Neuronal stem cell (in vitro differentiated cells): ENCODE data around the gene LUZP2.

Source experiments
- DNase-seq: peaks from one replicate; pipeline ENCODE4 v3.0.0-alpha.2; 2013; ENCODE audit warnings: low spot score
- H2AFZ ChIP-seq: one replicate; pipeline ENCODE4 v1.6.1; 2013; ENCODE audit warnings: mild to moderate bottlenecking, low read length, inconsistent platforms
- H2AK5ac ChIP-seq: 2 replicates; pipeline ENCODE4 v1.6.1; 2013; ENCODE audit warnings: low read depth, mild to moderate bottlenecking, inconsistent platforms, low read length, moderate library complexity, mixed read lengths
- H2BK120ac ChIP-seq: 2 replicates; pipeline ENCODE4 v1.6.1; 2013; ENCODE audit warnings: low read depth, mild to moderate bottlenecking, inconsistent platforms, low read length, moderate library complexity, mixed read lengths
- H2BK12ac ChIP-seq: one replicate; pipeline ENCODE4 v1.6.1; 2013; ENCODE audit warnings: low read length, inconsistent platforms
- H2BK15ac ChIP-seq: 2 replicates; pipeline ENCODE4 v1.6.1; 2013; ENCODE audit warnings: mild to moderate bottlenecking, low read length, inconsistent platforms, mixed read lengths
- H2BK5ac ChIP-seq: one replicate; pipeline ENCODE4 v1.6.1; 2013; ENCODE audit warnings: inconsistent platforms, mild to moderate bottlenecking, low read length, moderate library complexity
- H3K14ac ChIP-seq: one replicate; pipeline ENCODE4 v1.6.1; 2013; ENCODE audit warnings: low read length, inconsistent platforms
- H3K18ac ChIP-seq: 2 replicates; pipeline ENCODE4 v1.6.1; 2013; ENCODE audit warnings: low read length, inconsistent platforms
- H3K23ac ChIP-seq: 2 replicates; pipeline ENCODE4 v1.6.1; 2013; ENCODE audit warnings: low read depth, mild to moderate bottlenecking, mixed read lengths, low read length, inconsistent platforms; ENCODE audit not compliant: poor library complexity
- H3K27ac ChIP-seq: replicated peaks from 3 replicates; pipeline ENCODE4 v1.5.1; 2013; ENCODE audit warnings: low read length, inconsistent platforms
- H3K27me3 ChIP-seq, 3 experiments: 2 replicates each; pipeline ENCODE4 v1.6.1; 2013; ENCODE audit warnings: low read length in 3 of 3, mild to moderate bottlenecking in 2 of 3, inconsistent platforms in 1 of 3, low read depth in 1 of 3, mixed read lengths in 1 of 3, moderate library complexity in 1 of 3; ENCODE audit not compliant: control insufficient read depth in 3 of 3, insufficient read depth in 3 of 3
- H3K36me3 ChIP-seq, 2 donors: replicated peaks in 1 of 2; 2 replicates each; pipeline ENCODE4 v1.6.1; 2013; ENCODE audit warnings: low read length in 2 of 2; ENCODE audit not compliant: control insufficient read depth in 2 of 2, insufficient read depth in 2 of 2
- H3K4ac ChIP-seq: 2 replicates; pipeline ENCODE4 v1.6.1; 2013; ENCODE audit warnings: inconsistent platforms, mild to moderate bottlenecking, low read length, moderate library complexity
- H3K4me1 ChIP-seq, 2 donors: 1 replicate in 1 of 2; 2 replicates in 1 of 2; pipeline ENCODE4 v1.6.1; 2013; ENCODE audit warnings: low read length in 2 of 2, low read depth in 1 of 2; ENCODE audit not compliant: control insufficient read depth in 2 of 2, insufficient read depth in 1 of 2
- H3K4me2 ChIP-seq: one replicate; pipeline ENCODE4 v1.6.1; 2013; ENCODE audit warnings: mild to moderate bottlenecking, low read length, inconsistent platforms; ENCODE audit not compliant: insufficient read depth, poor library complexity, severe bottlenecking
- H3K4me3 ChIP-seq, 2 donors: 2 replicates each; pipeline ENCODE4 v1.5.1; 2013; ENCODE audit warnings: low read length in 2 of 2, mild to moderate bottlenecking in 2 of 2, inconsistent platforms in 1 of 2, moderate library complexity in 1 of 2
- H3K79me1 ChIP-seq: one replicate; pipeline ENCODE4 v1.6.1; 2013; ENCODE audit warnings: low read depth, mild to moderate bottlenecking, inconsistent platforms, low read length, moderate library complexity
- H3K9ac ChIP-seq: one replicate; pipeline ENCODE4 v1.6.1; 2013; ENCODE audit warnings: mild to moderate bottlenecking, low read depth, low read length, inconsistent platforms; ENCODE audit not compliant: poor library complexity
- H3K9me3 ChIP-seq, 2 donors: replicated peaks in 1 of 2; 2 replicates each; pipeline versions ENCODE3 to v1.6.1; 2013; ENCODE audit warnings: low read length in 2 of 2, mild to moderate bottlenecking in 2 of 2, inconsistent platforms in 1 of 2, low read depth in 1 of 2, mixed read lengths in 1 of 2, moderate library complexity in 1 of 2; ENCODE audit not compliant: control insufficient read depth in 2 of 2, insufficient read depth in 1 of 2
- H4K8ac ChIP-seq: one replicate; pipeline ENCODE4 v1.6.1; 2013; ENCODE audit warnings: low read depth, mild to moderate bottlenecking, inconsistent platforms, low read length, moderate library complexity
- H4K91ac ChIP-seq: one replicate; pipeline ENCODE4 v1.6.1; 2013; ENCODE audit warnings: low read length, low read depth, mild to moderate bottlenecking, inconsistent platforms; ENCODE audit not compliant: poor library complexity
- WGBS, 2 donors: extraction: QIAGEN DNeasy Blood & Tissue Kit; methylation state at CpG; one replicate each; pipeline ENCODE4 v1.1.7; 2013; ENCODE audit warnings: missing lambda C conversion rate in 2 of 2, mixed read lengths in 1 of 2; ENCODE audit not compliant: insufficient read length in 2 of 2, insufficient replicate concordance in 1 of 2; ENCODE audit errors: extremely low coverage in 2 of 2; 5-methylcytosine and 5-hydroxymethylcytosine counted together

LUZP2 gene

DNA sequence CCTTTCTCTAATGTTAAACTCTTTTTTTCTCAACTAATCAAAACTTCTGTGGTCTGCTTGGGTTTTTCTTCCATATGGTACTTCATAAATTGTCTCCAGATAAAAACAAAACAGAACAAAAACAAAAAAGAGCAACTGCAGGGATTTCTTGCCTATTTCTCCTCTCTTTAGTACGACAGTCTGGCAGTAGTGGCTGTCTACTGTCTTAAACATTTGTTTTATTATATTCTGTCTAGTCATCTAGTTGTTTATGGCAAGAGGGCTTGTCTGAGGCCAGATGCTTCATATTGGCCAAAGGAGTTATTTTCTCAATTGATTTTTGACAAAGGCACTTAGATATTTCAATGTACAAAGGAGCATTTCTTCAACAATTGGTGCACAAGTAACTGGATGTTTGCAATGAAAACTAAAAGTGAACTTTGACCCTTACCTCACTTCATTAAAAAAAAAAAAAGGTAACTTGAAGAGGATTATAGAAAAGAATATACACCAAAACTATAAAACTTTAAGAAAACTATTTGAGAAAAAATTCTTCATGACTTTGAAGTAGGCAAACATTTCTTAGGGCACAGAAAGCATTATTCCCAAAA, 404.2 kb downstream of the LUZP2 start:
- no peak overlapping the region for H3K4me2 ChIP-seq
- H3K23ac ChIP-seq = no peak overlapping the region
- no peak overlapping the region for H3K27ac ChIP-seq
- no peak overlapping the region for H3K9ac ChIP-seq
- H3K36me3 ChIP-seq = no peaks in the 10 kb centered on the region
- no peaks in the 10 kb centered on the region for H3K9me3 ChIP-seq
- H3K4me3 ChIP-seq = no peak overlapping the region
- H2BK120ac ChIP-seq = no peak overlapping the region
- H3K4me1 ChIP-seq = no peaks in the 10 kb centered on the region
- no peak overlapping the region for H3K18ac ChIP-seq
- WGBS, 2 donors = no CpG with 5 or more reads among the region's 1 CpG
- H3K4ac ChIP-seq = no peak overlapping the region
- H4K8ac ChIP-seq = no peak overlapping the region
- no peak overlapping the region for H2BK15ac ChIP-seq
- DNase-seq = no peak
- H3K27me3 ChIP-seq = no peaks in the 10 kb centered on the region
- H2AK5ac ChIP-seq = no peak overlapping the region
- no peak overlapping the region for H3K14ac ChIP-seq
- no peak overlapping the region for H2AFZ ChIP-seq
- H2BK5ac ChIP-seq = no peak overlapping the region
- H3K79me1 ChIP-seq = no peaks in the 10 kb centered on the region
- no peak overlapping the region for H2BK12ac ChIP-seq
- no peak overlapping the region for H4K91ac ChIP-seq

DNA sequence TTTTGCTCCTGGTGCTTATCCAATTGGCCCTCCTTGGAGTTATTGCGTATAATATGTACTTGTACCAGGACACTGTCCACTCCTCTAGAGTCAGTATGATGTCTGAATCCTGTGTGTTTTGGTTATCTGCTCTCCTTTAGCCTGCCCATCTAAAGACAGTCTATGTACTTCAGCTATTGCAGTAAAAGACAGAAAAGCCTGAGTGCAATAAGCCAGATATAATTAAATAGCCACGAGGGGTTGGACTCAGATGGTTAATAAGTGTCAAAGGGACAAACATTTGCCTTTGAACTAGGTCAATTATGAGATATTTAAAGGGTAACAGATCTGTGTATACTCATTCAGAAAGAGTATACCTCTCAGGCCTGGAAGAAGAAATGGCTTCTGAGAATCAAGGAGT, 406.7 kb downstream of the LUZP2 start:
- Histone ChIP-seq H3K4me3 (no peak overlapping the region), H3K18ac (no peak overlapping the region), H2BK12ac (no peak overlapping the region), H3K79me1 (no peaks in the 10 kb centered on the region), H3K27me3 (no peaks in the 10 kb centered on the region), H3K36me3 (no peaks in the 10 kb centered on the region), H3K9ac (no peak overlapping the region), H2BK5ac (no peak overlapping the region), H3K27ac (no peak overlapping the region), H3K4me2 (no peak overlapping the region), H2AK5ac (no peak overlapping the region), H4K91ac (no peak overlapping the region), H2BK120ac (no peak overlapping the region), H3K14ac (no peak overlapping the region), H2AFZ (no peak overlapping the region), H4K8ac (no peak overlapping the region), H3K4ac (no peak overlapping the region), H3K9me3 (no peaks in the 10 kb centered on the region), H3K23ac (no peak overlapping the region), H3K4me1 (no peaks in the 10 kb centered on the region), H2BK15ac (no peak overlapping the region)
- DNase-seq = no peak
- no CpG with 5 or more reads among the region's 2 CpGs for WGBS, 2 donors

DNA sequence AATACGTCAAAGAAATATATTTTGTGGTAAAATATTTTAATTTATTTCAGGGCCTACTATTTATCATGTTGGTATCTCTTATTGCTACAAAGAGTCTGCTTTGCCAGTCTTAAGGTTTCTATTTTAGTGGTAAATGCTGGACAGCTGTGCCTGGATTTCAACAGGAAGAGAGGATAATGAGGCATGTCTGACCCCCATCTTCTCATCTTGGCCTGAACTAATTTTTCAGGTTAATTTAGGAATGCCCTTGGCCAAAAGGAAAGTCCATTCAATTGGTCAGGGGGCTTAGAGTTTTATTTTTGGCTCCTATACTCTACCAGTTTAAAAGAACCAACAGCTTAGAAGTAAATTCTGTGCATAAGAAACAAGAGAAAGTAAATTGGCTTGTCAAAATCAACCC, 428.2 kb downstream of the LUZP2 start:
- WGBS, 2 donors = no CpG with 5 or more reads among the region's 1 CpG
- H3K4me1 ChIP-seq = no peaks in the 10 kb centered on the region

DNA sequence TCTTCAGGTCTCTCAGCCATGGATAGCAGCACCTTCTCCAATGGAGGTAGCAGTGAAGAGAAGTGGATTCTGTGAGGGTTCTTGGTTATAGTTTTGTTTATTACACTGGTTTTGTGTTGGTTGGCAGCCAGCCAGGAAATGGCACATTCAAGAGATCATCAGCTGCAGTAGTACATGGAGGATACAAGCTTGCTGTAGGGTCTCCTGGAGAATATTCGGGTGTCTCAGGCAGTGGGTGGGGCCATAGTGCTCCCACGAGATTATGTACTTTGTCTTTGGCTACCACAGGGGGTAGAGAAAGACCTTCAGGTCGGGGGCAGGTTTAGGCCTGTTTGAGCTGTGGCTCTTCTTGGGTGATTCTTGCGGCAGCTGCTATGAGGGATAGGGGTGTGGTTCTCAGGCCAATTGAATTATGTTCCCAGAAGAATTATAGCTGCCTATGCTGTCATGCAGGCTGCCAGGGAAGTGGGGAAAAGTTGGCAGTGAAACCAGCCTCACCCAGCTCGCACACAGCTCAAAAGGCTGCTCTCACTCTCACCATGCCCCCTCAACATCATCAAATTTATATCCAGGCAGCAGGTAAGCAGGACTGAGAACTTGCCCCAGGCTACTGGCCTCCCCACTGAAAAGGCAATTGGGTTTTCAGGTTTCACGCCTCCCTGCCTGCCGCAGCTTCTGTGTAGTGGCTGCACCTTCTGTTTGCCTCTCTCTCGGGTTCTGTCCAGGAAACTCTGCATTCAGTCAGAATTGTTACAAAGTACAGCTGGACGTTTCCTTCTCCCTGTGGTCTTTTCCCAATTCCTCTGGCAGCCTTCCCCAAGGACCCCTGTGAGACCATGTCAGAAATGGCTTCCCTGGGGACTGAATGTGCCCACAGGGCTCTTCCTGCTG, 435.5 kb downstream of the LUZP2 start:
- Histone ChIP-seq H2AFZ (no peak overlapping the region), H2AK5ac (no peak overlapping the region), H3K27ac (no peak overlapping the region), H3K14ac (no peak overlapping the region), H4K91ac (no peak overlapping the region), H3K4me3 (no peak overlapping the region), H3K4ac (no peak overlapping the region), H2BK5ac (no peak overlapping the region), H2BK15ac (no peak overlapping the region), H3K18ac (no peak overlapping the region), H3K9ac (no peak overlapping the region), H3K79me1 (no peaks in the 10 kb centered on the region), H3K36me3 (no peaks in the 10 kb centered on the region), H2BK120ac (no peak overlapping the region), H3K9me3 (no peaks in the 10 kb centered on the region), H3K23ac (no peak overlapping the region), H3K4me1 (no peaks in the 10 kb centered on the region), H3K4me2 (no peak overlapping the region), H2BK12ac (no peak overlapping the region), H4K8ac (no peak overlapping the region), H3K27me3 (no peaks in the 10 kb centered on the region)
- no peak for DNase-seq
- no CpG with 5 or more reads among the region's 9 CpGs for WGBS, 2 donors

More for the DNA sequence above, 428.2 kb downstream of the LUZP2 start:
- DNase-seq = no peak
- H3K9me3 ChIP-seq = no peaks in the 10 kb centered on the region
- H3K18ac ChIP-seq = no peak overlapping the region
- no peak overlapping the region for H2BK5ac ChIP-seq
- no peak overlapping the region for H3K14ac ChIP-seq
- H3K4me3 ChIP-seq = no peak overlapping the region
- no peaks in the 10 kb centered on the region for H3K27me3 ChIP-seq
- H4K91ac ChIP-seq = no peak overlapping the region
- H2AFZ ChIP-seq = no peak overlapping the region
- no peak overlapping the region for H2BK12ac ChIP-seq
- no peak overlapping the region for H3K4ac ChIP-seq
- H2BK15ac ChIP-seq = no peak overlapping the region
- no peak overlapping the region for H2BK120ac ChIP-seq
- no peak overlapping the region for H3K23ac ChIP-seq
- H3K4me2 ChIP-seq = no peak overlapping the region
- H3K27ac ChIP-seq = no peak overlapping the region
- H4K8ac ChIP-seq = no peak overlapping the region
- no peaks in the 10 kb centered on the region for H3K36me3 ChIP-seq
- no peak overlapping the region for H3K9ac ChIP-seq
- no peaks in the 10 kb centered on the region for H3K79me1 ChIP-seq
- no peak overlapping the region for H2AK5ac ChIP-seq
